Right ventricle myocardium inferior (tissue), 1 donor: ENCODE results near the gene DDX5. TPM values are rescaled to one million over a fixed set of nuclear protein-coding genes. Genes with fewer than 3 reads are reported as not detected.
"Not testable (repeated sequence)": the region's sequence is repeated elsewhere in the genome, so short reads cannot be mapped to it uniquely, and the experiment has no call there.

ENCODE experiments used
- ATAC-seq: fragments of 200-7000 bp; cut with Tn5 transposase; one replicate; pipeline ENCODE4 v1.9.1; 2020; ENCODE audit warnings: mild to moderate bottlenecking, moderate library complexity
- DNase-seq: peaks from one replicate; pipeline ENCODE4 v3.0.0; 2021; ENCODE audit errors: missing footprints
- intact Hi-C: fragments of 100-400 bp; cut with DNase I; formaldehyde crosslinking; loops from one replicate; pipeline ENCODE4 v1.11.0; 2022
- total RNA-seq: library from RNA; stranded (reverse); fragmentation: NEBNext Ultra II Directional; extraction: Animal tissue kit (Norgen Biotek cat#: 25700); gene quantifications from one replicate; pipeline ENCODE4 v1.2.1, GENCODE V29; 2021
- donor health status: DM: no; HTN: yes; CAD: no; lungs with severe emphysema.

DDX5 gene
- total RNA-seq, 1 donor from 2014 or later = 321 TPM

GRCh38 chr17:64498308-64499203, 7.5 kb downstream of the DDX5 start:
- DNase-seq = no peak
- intact Hi-C loops = loop anchor here (5.0 kb wide), 1 partner anchor 191 kb away; no protein-coding TSS in a partner anchor
- ATAC-seq = no peak

GRCh38 chr17:64497565-64498035, 8.5 kb downstream of the DDX5 start:
- DNase-seq (no peak), ATAC-seq (no peak)
- intact Hi-C loops = loop anchor here (5.0 kb wide), 1 partner anchor 190 kb away; no protein-coding TSS in a partner anchor

DNA sequence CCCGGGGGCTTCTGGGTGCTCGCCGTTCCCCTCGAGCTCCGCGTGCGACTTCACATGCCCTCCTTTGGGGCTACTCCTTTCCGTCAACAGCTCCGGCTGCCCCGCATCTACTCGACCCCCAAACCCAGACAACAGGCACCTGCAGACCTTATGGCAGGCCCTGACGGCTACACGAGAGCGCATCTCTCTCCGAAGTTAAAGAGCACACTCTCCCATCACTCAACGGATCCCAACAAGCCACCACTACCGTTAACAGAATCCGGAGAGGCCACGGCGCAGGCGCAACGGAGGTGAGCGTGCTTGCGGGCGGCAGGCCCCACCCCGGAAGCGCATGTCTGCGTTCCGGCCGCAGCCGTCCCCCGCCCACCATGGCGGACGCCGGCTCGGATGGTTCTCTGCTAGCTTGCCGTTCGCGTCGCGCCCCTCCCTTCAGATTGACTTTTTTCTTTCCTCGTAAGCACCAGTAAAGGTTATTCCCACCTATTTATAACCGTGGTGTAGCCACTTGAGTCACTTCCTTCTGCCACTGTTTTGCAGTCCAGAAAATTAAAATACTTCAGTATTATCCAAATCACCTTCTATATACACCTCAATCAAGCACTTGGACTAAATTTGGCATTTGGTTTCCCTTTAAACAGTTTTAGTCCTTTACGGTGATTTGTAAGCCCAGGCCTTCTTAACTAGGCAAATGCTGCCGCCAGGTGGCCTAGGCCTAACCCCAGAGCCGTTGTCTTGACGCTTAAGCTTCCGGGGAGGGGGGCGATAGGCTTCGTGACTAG, 9.1 kb downstream of the DDX5 start, which contains the start of gene POLG2:
Gene POLG2, minus strand, starts transcription at position 269 of the 779 bp plus-strand sequence. Its CDS starts 86 bp downstream, at position 183.
- peak; percentile 95 for ATAC-seq
- peak; percentile 99 for DNase-seq
- intact Hi-C loops = loop anchor here (5.0 kb wide), 1 partner anchor 190 kb away; no protein-coding TSS in a partner anchor

- DNase-seq (no peak), ATAC-seq (no peak)
- intact Hi-C loops = loop anchor here (5.0 kb wide), 1 partner anchor 189 kb away; no protein-coding TSS in a partner anchor
These were observed 9.7 kb downstream of the DDX5 start for GRCh38 chr17:64496348-64496785.

- ATAC-seq, DNase-seq: not testable (repeated sequence)
- intact Hi-C loops = loop anchor here (5.0 kb wide), 1 partner anchor 188 kb away; no protein-coding TSS in a partner anchor
These were observed 10.8 kb downstream of the DDX5 start for GRCh38 chr17:64495300-64495699.

- ATAC-seq = no peak
- intact Hi-C loops = loop anchor here (5.0 kb wide), 1 partner anchor 72 kb away; no protein-coding TSS in a partner anchor
- no peak for DNase-seq
These were observed 12.0 kb downstream of the DDX5 start for GRCh38 chr17:64494121-64494520.

- DNase-seq (no peak), ATAC-seq (no peak)
- intact Hi-C loops = loop anchor here (5.0 kb wide), 1 partner anchor 70 kb away; no protein-coding TSS in a partner anchor
These were observed 13.5 kb downstream of the DDX5 start for GRCh38 chr17:64492481-64493109.

- DNase-seq (no peak), ATAC-seq (no peak)
- intact Hi-C loops = loop anchor here (5.0 kb wide), 1 partner anchor 70 kb away; no protein-coding TSS in a partner anchor
These were observed 14.1 kb downstream of the DDX5 start for GRCh38 chr17:64491994-64492393.

- intact Hi-C loops = loop anchor here (5.0 kb wide), 1 partner anchor 69 kb away; no protein-coding TSS in a partner anchor
- no peak for DNase-seq
- no peak for ATAC-seq
These were observed 14.8 kb downstream of the DDX5 start for GRCh38 chr17:64491034-64491860.

DNA sequence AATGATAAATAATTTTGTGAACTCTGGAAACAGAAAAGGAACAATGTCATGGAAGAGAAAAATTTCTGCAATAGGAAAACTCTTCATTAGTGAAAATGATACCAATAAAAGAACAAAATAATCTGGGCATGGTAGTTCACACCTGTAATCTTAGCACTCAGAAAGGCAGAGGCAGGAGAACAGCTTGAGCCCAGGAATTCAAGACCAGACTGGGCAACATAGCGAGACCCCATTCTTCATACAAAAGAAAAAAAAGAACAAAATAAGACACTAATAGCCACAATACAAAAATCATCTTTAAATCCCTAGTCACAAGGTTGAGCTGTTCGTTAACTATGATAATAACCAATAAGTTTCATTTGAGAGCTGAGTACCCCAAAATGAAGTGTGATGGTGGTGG, 17.8 kb downstream of the DDX5 start:
- no peak for ATAC-seq
- intact Hi-C loops = no loop called here
- DNase-seq = no peak

- intact Hi-C loops = no loop called here
- DNase-seq (no peak), ATAC-seq (no peak)
These were observed 21.7 kb downstream of the DDX5 start for GRCh38 chr17:64484380-64484779.

DNA sequence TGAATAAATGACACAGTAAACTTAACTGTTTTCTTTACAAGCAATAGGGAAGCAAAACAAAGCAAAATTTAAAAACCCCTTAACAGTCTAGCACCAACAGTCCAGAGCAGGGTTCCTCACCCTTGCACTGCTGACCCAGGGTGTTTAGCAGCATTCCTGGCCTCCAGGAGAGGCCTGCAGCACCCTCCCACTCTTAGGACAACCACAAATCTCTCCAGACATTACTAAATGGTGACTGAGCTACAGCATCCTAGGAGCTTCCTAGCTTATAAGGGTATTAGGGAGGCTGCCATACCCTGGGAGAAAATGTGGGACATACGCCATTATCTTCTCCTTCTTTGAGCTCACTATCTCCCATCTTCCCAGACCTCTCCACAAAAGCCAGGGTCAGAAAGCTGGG, 25.1 kb downstream of the DDX5 start:
- intact Hi-C loops = no loop called here
- no peak for ATAC-seq
- DNase-seq = no peak

- intact Hi-C loops = no loop called here
These were observed 28.2 kb downstream of the DDX5 start for GRCh38 chr17:64477849-64478248.

DNA sequence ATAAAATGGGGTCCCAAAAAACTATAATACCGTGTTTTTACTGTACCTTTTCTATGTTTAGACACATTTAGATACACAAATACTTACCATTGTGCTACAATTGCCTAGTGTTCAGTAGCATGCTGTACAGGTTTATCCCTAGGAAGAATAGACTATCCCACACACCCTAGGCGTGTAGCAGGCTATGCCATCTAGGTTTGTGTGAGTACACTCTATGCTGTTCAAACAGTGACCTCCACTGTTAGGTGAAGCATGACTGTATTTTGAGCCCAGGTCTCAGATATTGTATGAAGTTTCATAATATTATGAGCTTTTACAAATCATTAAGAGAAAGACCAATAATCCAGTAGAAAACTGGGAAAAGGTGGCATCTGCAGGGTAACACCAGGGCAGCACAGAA, 33.5 kb downstream of the DDX5 start:
- ATAC-seq (no peak), DNase-seq (no peak)
- intact Hi-C loops = no loop called here

More at GRCh38 chr17:64477849-64478248, 28.2 kb downstream of the DDX5 start:
- no peak for DNase-seq
- ATAC-seq = no peak

DNA sequence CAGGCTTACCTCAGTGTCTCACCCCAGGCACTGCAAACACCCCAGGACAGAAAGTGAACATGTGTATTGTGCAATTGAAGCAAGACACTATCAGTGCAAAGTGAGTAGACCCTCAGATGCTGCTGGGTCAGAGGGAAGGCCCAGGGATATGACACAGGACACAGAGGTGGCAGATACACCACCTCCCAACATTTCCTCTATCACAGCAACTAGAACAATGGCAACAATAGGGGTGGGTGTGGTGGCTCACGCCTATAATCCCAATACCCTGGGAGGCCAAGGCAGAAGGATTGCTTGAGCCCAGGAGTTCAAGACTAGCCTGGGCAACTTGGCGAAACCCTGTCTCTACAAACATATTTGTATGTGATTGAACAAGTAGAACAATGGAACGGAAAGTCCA, 34.6 kb downstream of the DDX5 start:
- ATAC-seq = no peak
- intact Hi-C loops = no loop called here
- DNase-seq = no peak

- no peak for ATAC-seq
- DNase-seq = no peak
- intact Hi-C loops = no loop called here
These were observed 35.5 kb downstream of the DDX5 start for GRCh38 chr17:64470625-64471024.

- intact Hi-C loops, ATAC-seq, DNase-seq: not testable (repeated sequence)
These were observed 39.3 kb downstream of the DDX5 start for GRCh38 chr17:64466834-64467233.
